ENCODE measurements around the gene ZNF292. TPM values are rescaled to one million over a fixed set of nuclear protein-coding genes. Genes with fewer than 3 reads are reported as not detected.

ZNF292 gene
- total and polyA plus RNA-seq, 10 of the 15 experiments (the other 5 are each of a cell fraction or from before 2014, with no cell fraction given): 11.1 to 57.6 (median 30.6) TPM

- TF ChIP-seq ZBTB40 (IDR thresholded peaks at IDR 0.05; ENCODE audit: borderline replicate concordance): no peak
These were observed 9.8 kb downstream of the ZNF292 start (continued) for GRCh38 chr6:87165185-87165584.

GRCh38 chr6:87171938-87172633, 16.7 kb downstream of the ZNF292 start:
- SMC1A ChIA-PET (ENCODE audit: uncharacterized antibody, unreplicated experiment): interaction anchor here (1.3 to 4.3 kb wide), 5 partner anchors 10 to 53 kb away, joined by 3 to 37 read pairs (median 4); partner anchors contain the start of gene ZNF292
- TF ChIP-seq JUNB (IDR thresholded peaks at IDR 0.05): no peak
- no peak for TF ChIP-seq BHLHE40 (IDR thresholded peaks at IDR 0.05; ENCODE audit: borderline replicate concordance in 1 of 2, low read depth in 2 of 2, low read length in 1 of 2)
- no peak for TF ChIP-seq CREM (IDR thresholded peaks at IDR 0.05; ENCODE audit: low read depth)
- no peak for TF ChIP-seq SUPT20H (IDR thresholded peaks at IDR 0.05; ENCODE audit: borderline replicate concordance, control insufficient read depth, low read depth, low read length)
- TF ChIP-seq EED (IDR thresholded peaks at IDR 0.05; ENCODE audit: low read depth): no peak
- no peak for TF ChIP-seq IKZF1 (conservative IDR thresholded peaks at IDR 0.05)
- TF ChIP-seq POLR2AphosphoS5 (IDR thresholded peaks at IDR 0.05; ENCODE audit: low read length): no peak
- TF ChIP-seq PRDM15 (CRISPR knock-in tag; IDR thresholded peaks at IDR 0.05): no peak
- no peak for TF ChIP-seq IRF3 (IDR thresholded peaks at IDR 0.05)
- TF ChIP-seq LARP7 (IDR thresholded peaks at IDR 0.05): no peak
- TF ChIP-seq SRF (IDR thresholded peaks at IDR 0.05; ENCODE audit: low read depth in 2 of 2, low read length in 2 of 2): no peak
- no peak for TF ChIP-seq CREB1 (IDR thresholded peaks at IDR 0.05; ENCODE audit: low read depth)

More at GRCh38 chr6:87171938-87172633, 16.7 kb downstream of the ZNF292 start:
- H3K27me3 ChIP-seq (replicated peaks in 1 of 2; ENCODE audit: control insufficient read depth in 2 of 2, insufficient read depth in 2 of 2, low read length in 1 of 2): no peaks in the 10 kb centered on the region
- peaks cover 99% of the 10 kb centered on the region for H3K79me2 ChIP-seq (ENCODE audit: control insufficient read depth, insufficient read depth, low read length)
- in situ Hi-C loops (cut with MboI) (loop anchor here (25.0 kb wide), 1 partner anchor 1535 kb away; the partner anchor contains the start of gene SYNCRIP), intact Hi-C loops (cut with micrococcal nuclease; ENCODE audit: unreplicated experiment) (no loop called here)
- ChIA-PET CTCF (interaction anchor here (0.6 to 2.0 kb wide), 4 partner anchors 10 to 1018 kb away, joined by 3 to 8 read pairs (median 3); no protein-coding TSS in a partner anchor), POLR2A (interaction anchor here (0.6 to 2.4 kb wide), 5 partner anchors 9 to 22 kb away, joined by 3 to 9 read pairs (median 5); no protein-coding TSS in a partner anchor), RAD21 (ENCODE audit: unreplicated experiment) (interaction anchor here (1.1 to 1.3 kb wide), 2 partner anchors 15 to 45 kb away, joined by 3 read pairs; no protein-coding TSS in a partner anchor)
- no TSS peak for BruUV-seq (replicated peaks)
- no peak overlapping the region for H2AFZ ChIP-seq (ENCODE audit: control insufficient read depth, low read depth, low read length)
- H4K20me1 ChIP-seq (ENCODE audit: control insufficient read depth, insufficient read depth): peaks cover 18% of the 10 kb centered on the region
- H3K4me2 ChIP-seq (ENCODE audit: control insufficient read depth, insufficient read depth): no peak overlapping the region
- FAIRE-seq (no peak), ATAC-seq (peak; percentile 15), DNase-seq (ENCODE audit: low read depth, low spot score) (no peak)
- no peak overlapping the region for H3K9ac ChIP-seq (ENCODE audit: control insufficient read depth, insufficient read depth, low read length)
- peaks cover 18% of the 10 kb centered on the region for H3K4me1 ChIP-seq (ENCODE audit: control insufficient read depth, insufficient read depth, low read length)
- peaks cover 1 to 7% of the 10 kb centered on the region in 2 experiments; a peak in 3 of 4 replicates for H3K36me3 ChIP-seq (ENCODE audit: control insufficient read depth in 2 of 2, insufficient read depth in 2 of 2, low read length in 1 of 2)
- no peak overlapping the region for H3K4me3 ChIP-seq
- 98% methylated on average over 2 of the region's 2 CpGs for WGBS (ENCODE audit: insufficient coverage, insufficient replicate concordance, low lambda C conversion rate, missing lambda C conversion rate)
- H3K9me3 ChIP-seq (replicated peaks; ENCODE audit: control insufficient read depth, insufficient read depth, low read length): no peaks in the 10 kb centered on the region
- no peak overlapping the region for H3K27ac ChIP-seq (ENCODE audit: control insufficient read depth, insufficient read depth)
